ENCODE measurements around the gene SNN.

DNA sequence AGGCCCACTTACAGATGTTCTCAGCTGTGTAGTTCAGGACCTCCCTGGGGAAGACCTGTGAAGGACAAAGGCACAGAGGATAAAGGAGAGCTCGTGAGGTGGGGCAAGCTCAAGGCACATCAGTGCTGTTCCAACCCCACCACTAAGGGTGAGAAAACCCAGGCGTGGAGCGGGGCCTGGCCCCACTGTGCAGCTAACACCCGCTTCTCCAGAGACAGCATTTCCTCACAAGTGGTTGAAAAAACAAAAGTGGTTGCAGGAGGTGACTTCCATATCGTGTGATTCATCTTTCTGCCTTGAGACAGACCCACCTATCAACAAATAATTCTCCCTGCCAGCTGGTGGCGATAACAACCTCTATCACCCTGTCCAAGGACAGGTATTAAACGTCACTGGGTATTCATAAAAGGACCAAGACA, 30.0 kb downstream of the SNN start:
- no peak for TF ChIP-seq POLR2A (IDR thresholded peaks at IDR 0.05)
- TF ChIP-seq EP300 (IDR thresholded peaks at IDR 0.05): no peak

Measured in ovary (tissue), 1 donor.